Activated CD4-positive, CD25-positive, alpha-beta regulatory T cell (primary cell): ENCODE measurements around the gene KLHL17.

ENCODE experiments used
- DNase-seq, 4 experiments: peaks; one replicate each; lab custom pipeline; 2025; lab: John Stamatoyannopoulos, UW

KLHL17 gene

DNA sequence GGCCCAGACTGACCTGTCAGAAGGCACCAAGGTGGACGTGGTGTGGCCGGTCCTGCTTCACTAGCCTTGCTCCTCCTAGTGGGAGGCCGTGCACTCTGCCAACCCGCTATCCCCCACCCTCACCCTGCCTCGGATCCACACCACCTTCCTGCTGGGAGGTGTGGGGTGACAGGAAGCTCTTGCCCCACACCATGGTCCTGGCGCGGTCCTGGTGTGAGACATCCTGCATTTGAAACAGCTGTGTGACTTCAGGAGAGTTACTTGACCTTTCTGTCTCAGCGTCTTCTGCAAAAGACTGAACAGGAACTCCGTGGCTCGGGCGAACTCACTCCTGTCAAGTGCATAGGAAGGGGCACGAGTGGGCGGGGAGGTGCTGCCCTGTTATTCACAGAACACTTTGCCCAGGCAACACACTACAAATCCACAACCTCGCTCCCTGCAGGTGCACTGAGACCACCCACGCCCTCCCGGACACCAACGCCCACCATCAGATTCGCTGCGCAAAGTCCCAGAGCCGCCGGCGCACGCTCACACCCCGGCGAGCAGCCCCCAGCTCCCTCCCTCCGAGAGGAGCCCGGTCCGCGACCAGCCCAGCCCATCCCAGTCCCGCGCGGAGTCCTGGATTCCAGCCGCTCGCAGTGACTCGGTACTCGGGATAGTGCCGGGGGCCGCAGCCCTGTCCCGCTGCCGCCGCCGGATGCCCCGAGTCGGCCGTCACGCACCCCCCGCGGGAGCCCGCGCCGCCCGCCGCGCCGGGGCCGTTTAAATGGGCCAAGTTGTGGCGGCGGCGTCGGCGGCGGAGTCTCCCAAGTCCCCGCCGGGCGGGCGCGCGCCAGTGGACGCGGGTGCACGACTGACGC is 37.0 kb upstream of the KLHL17 start, which contains the start of gene SAMD11:
SAMD11 (plus strand) TSS at position 793 of the 860 bp plus-strand sequence. CDS start 509 bp downstream, outside the sequence.
- peak in 3 of 4 experiments; percentile 33 to 44 (median 41) for DNase-seq

DNA sequence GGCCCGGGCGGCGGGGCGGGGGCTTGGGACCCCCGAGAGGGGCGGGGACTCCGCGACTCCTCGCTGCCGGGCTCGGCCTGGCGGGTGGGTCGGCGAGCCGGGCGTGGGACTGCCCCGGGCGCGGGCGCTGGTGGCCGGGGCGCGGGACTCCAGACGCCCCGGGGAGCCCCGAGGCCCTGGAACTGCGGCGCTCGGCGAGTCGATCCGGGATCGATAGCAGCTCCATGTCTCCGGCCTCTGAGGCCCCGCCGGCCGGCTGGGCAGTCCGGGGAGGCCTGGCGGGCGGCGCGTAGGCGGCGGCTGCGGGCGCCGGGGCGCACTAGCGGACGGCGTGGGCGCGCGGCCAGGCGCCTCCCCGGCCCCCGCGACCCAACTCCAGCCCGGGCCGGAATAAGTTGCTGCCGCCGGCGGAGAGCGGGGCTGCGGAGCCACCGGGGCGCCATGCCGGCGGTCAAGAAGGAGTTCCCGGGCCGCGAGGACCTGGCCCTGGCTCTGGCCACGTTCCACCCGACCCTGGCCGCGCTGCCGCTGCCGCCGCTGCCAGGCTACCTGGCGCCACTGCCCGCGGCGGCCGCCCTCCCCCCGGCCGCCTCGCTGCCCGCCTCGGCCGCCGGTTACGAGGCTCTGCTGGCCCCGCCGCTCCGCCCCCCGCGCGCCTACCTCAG is 36.3 kb upstream of the KLHL17 start:
- DNase-seq: no peak

DNA sequence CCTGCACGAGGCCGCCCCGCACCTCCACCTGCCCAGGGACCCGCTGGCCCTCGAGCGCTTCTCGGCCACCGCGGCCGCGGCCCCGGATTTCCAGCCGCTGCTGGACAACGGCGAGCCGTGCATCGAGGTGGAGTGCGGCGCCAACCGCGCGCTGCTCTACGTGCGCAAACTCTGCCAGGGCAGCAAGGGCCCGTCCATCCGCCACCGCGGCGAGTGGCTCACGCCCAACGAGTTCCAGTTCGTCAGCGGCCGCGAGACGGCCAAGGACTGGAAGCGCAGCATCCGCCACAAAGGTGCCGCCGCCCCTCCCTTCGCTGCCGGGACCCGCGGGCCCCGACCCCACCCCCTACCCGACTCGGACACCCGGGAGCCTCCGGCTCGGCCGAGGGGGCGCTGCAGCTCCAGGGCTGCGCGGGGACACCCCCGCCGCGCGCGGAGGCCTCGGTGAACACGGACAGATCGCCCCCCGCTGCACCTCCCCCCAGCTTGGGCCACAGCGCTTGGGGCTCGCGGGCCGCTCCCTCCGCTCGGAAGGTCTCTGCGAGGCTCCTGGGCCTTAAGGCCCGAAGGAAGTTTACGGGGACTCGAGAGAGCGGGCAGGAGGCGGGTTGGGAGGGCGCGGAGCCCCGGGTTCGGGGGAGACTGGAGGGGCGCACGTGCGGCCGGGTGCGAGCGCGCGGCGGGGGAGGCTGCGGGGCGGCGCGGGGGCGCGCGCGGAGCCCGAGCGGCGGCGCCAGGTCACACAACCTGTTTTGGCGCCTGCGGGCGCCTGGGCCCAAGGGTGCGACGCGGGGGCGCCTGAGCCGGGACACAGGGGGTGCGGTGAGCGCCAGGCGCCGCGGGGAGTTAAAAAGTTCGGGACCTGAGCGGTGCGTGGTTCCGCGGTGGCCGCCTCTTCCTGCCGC is 35.5 kb upstream of the KLHL17 start:
- DNase-seq: no peak

DNA sequence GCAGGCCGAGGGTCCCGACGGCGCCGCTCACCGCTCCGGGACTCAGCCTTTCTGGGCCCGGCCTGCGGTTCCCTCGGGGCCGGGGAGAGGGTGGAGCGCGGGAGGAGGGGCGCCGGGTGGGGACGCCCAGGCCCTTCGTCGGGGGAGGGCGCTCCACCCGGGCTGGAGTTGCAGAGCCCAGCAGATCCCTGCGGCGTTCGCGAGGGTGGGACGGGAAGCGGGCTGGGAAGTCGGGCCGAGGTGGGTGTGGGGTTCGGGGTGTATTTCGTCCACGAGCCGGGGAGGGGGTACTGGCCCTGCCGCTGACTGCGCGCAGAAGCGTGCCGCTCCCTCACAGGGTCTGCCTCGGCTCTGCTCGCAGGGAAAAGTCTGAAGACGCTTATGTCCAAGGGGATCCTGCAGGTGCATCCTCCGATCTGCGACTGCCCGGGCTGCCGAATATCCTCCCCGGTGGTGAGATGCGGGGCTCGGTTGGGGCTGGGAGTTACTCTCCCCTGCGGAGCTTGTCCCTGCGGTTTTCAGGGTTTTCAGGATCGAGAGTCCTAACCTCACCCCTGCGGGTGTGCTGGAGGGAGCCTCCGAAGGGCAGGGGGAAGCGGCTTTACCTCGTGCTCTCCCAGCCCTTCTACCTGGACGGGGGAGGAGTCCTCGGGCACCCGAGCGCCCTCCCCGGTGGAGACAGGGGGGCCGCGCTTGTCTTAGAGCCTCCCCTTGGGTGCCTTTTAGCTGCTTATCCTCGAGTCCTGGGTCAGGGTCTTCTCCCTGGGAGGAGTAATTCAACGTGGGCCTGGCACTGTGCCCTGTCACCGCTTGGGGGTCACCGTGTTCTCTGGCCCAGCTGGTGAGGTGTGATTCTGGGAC is 34.6 kb upstream of the KLHL17 start:
- no peak for DNase-seq

DNA sequence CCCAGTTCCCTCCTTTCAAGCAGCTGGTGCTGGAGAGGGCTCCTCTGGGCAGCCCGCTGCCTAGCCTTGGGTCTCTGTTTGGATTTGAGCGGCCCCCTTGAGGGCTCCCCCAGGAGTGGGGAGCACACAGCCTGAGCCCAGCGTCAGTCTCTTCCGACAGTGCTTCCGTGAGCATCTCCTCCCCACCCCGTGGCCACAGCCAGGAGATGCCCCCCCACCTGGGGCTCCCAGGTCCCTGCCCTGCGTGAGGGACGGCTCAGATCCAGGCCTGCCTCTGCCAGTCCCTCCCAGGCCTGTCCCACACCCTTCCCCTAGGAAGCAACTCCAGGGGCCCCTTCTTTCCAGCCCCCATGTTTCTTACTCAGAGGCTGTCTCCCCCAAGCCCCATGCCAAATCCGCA is 33.1 kb upstream of the KLHL17 start:
- no peak for DNase-seq

DNA sequence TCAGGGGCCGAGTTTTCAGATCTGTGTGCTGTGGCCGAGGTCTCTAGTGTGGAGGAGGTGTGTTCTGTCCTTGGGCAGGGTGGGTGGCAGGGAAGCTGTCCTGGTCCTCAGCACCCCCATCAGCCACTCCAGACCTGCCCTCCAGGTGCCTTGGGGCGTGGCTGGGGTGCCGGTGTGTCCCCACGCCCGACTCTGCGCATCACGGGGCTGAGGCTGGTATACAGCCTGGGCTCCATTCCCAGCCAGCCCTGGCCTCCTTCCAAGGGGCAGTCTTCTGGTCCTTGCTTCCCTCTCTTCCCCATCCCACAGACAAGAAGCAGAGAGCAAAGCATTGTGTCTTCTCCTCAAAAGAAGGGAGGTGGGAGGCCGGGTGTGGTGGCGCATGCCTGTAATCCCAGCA is 32.6 kb upstream of the KLHL17 start:
- DNase-seq: no peak

DNA sequence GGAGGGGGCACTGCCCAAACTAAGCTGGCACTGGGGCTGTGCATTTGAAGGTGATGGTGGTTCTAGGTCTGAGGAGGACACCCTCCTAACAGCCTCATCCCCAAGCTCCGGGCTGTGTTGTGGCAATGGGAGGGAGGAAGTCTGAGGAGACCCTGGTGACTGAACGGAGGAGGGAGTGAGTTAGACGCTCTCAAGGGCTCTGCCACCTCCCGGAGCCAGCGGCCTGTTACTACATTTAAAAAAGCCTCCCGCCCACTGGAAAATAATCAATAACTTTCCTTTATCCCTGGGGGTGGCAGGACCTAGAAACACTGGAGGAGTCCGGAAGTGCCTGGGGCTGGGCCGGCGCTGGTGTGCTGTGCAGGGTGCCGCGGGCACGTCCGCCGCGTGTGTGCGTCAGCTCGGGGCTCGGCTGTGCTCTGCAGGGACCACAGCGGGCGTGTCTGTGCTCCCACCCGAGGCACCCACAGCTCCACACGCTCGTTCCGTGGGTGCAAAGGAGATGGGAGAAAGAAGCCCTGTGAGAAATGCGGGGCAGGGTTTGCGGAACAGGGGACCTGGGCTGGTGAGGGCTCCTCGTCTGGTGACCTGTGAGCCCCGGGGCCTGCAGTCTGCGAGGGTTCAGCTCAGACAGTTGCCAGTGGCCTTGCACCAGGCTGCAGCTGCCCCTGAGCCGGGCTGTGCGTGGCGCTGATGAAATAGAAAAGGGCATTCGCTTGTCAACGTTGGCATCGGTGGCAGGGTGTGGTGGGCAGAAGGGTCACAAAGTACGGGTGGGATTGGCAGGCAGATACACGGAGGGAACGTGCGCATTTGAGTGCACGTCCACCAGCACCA is 31.3 kb upstream of the KLHL17 start:
- DNase-seq: no peak

DNA sequence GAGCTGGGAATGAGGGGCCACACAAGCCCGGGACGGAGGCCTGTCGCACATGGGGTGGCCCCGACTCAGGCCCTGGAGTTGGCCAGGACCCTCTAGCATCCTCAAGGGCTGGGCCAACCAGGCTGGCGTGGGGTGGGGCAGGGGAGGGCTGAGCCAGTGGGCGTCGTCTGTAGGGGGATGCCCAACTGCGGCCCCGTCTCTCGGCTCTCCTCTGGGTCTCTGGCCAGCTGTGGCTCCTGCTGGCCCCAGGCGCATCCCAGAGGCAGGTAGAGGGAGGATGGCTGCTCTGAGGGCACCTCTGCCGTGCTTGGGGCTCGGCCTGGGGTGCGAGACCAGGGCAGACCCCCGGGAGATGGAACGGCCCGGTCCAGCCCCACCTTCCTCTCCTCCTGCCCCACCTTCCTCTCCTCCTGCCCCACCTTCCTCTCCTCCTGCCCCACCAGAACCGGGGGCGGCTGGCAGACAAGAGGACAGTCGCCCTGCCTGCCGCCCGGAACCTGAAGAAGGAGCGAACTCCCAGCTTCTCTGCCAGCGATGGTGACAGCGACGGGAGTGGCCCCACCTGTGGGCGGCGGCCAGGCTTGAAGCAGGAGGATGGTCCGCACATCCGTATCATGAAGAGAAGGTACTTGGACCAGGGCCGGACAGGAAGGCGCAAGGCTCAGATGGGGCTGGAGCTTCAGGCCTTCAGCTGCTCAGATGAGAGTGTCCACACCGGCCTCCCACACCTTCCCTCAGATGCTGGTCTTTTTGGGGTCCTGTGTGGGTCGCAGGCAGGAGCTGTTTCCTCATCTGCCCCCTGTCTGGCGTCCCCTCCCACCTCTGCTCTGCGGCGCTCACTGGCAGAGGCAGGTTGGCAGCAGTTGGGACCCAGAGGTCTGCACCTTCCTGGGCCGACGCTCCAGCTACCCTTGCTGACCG is 30.4 kb upstream of the KLHL17 start:
- no peak for DNase-seq

DNA sequence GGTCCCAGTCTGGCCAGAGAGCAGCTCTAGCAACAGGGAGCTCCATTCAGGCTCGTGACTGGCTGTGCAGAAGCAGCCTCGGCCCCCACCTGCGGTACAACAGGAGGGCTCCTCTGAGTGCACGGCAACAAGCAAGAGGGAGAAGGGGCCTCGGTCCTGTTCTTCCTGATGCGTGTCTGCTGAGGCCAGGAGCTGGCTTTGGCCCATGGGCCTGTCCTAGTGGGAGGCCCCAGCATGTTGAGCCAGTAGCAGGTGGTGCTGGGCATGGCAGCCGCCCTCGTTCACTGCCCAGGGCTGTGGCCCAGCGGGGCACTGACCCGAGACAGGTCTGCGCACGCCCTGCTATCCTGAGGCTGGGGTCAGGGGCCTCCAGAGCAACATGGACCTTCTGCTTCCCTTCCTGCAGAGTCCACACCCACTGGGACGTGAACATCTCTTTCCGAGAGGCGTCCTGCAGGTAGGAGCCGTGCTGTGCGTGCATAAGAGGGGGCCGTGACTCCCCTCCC is 29.7 kb upstream of the KLHL17 start:
- DNase-seq: no peak

DNA sequence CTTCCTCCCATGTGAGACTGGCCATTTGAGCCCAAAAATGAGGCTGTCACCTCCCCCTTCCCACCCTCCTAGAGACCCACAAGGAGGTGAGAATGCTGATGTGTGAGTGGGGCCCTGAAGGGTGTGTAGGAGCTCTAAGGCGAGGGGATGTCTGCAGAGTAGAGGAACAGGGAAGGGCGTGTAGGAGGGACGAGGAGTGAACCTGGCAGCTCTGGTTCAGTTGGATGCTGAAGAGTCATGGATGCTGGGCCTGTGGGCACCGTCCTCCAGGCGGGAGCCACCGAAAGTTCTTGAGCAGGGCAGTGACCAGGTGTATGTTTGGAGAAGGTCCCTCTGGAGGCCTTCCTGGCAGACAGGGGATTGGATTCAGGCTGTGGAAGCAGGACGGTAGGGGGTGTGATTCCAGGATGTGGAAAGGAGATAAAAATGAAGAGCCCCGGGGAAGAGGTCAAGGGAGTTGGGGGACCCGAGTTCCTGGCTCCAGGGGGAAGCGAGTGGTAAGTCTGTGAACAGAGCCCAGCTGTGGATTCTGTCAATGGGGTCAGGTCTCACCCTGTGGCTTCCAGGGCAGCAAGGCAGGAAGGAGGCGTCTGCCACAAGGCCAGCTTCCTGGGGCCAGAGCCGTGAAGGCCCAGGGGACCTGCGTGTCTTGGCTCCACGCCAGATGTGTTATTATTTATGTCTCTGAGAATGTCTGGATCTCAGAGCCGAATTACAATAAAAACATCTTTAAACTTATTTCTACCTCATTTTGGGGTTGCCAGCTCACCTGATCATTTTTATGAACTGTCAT is 28.8 kb upstream of the KLHL17 start:
- DNase-seq: no peak

DNA sequence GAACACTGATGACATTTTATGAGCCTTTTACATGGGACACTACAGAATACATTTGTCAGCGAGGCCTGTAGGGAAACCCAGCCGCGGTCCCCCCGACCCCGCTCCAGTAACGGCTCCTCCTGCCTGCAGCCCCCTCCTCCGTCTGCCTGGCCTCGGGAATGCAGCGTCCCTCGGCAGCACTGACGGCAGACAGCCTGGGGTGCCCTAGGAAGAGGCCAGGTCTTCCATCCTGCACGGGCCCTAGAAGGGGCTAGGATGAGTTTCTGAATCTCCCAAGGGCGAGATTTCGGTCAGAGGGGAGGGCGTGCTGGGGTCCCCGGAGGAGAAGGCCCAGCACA is 28.2 kb upstream of the KLHL17 start:
- DNase-seq: no peak

DNA sequence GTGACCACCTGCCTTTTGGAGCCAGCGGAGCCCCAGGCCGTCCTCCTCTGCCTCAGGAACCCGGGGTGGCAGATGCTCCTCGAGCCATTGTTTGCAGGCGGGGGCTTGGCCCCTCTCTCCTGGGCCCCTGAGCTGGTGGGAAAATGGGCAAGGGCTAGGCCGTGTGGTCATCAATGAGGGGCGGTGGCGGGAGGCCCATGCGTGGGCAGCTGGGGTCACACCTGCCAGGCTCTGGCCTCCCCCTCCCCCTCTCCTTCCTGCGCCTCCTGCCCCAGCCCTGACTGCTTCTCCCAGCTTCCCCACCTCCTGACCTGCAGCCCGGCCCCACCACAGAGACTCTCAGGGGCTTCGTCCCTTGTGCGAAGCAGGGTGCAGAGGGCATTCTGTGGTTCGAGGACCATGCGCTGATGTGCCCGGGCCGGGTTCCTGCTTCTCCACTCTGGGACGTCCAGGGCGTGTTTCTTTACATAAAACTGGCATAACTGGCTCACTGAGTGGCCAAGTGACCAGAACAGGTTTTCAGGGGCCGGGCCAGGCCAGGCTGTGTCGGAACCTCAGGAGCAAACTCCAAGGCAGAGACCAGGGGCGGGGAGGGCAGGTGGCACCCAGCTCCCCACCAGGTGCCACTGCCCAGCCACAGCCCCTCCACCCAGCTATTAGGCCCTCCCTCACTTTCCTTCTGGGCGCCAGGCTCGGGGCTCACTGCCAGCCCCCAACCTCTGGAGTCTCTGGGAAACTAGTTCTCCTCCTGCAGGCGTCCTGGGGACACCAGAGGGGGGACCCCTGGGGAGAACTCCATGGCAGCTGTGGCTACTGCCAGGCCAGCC is 27.4 kb upstream of the KLHL17 start:
- DNase-seq: no peak

DNA sequence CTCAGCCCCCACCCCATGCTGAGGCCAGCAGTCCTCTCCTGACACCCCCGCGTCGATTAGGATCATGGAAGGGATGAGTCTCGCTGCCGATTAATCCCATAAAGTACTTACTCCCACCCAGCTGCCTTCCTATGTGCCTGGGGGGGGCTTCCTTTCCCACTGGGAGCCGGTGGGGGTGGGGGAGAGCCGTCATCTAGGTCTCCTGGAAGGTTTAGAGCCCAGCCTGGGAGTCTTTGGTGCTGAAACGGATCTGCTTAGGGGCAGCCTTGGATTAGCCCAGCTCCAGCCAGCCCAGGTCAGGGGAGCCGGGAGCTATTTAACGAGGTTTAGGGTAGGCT is 26.8 kb upstream of the KLHL17 start:
- DNase-seq: no peak

DNA sequence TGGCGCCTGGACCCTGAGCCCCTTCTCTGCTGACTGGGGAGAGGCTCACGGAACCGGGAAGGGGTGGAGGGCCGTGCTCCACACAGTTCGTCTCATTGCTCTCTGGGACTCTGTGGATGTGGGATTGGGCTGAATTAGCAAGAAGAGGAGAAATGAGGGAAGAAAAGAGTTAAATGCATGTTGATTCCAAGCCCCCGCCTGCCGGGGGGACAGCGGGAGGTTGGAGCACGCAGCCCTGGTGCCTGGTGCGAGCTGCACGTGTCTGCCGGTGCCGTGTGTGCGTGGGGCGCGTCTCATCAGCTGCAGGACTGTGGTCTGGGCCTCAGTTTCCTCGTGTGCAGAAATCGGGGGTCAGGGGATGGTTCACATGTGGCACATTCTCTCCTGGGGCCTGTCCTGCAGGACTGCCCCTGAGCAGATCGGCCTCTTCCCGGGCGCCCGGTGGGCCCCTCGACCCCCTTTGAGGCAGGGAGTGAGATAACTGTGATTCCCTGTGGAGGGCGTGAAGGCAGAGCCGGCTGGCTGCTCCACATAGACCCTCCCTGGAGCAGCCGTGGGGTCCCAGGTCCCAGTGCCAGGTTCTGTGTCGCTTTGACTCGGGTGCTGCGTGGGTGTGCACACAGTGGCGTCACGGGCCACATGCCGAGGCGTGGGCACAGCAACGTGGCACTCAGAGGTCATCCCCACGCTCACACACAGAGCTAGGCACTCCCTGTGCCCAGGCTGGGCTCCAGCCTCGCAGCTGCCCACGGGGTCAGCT is 25.2 kb upstream of the KLHL17 start:
- DNase-seq: no peak

DNA sequence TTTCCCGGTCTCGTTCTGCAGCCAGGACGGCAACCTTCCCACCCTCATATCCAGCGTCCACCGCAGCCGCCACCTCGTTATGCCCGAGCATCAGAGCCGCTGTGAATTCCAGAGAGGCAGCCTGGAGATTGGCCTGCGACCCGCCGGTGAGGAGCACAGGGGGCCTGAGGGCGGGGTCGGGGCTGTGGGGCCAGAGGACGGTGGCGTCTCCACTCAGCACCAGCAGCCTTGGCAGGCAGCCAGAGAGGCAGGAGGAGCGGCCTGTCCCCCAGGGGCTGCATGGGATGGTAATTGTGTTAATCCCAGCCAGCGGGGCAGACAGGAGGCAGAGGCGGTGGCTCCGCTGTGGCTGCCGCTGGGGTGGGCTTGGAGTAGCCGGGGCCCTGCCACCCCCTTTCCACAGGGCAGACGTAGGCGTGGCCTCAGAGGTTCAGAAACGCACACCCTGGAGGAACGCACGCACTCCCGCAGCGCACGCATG is 24.6 kb upstream of the KLHL17 start:
- DNase-seq: no peak

DNA sequence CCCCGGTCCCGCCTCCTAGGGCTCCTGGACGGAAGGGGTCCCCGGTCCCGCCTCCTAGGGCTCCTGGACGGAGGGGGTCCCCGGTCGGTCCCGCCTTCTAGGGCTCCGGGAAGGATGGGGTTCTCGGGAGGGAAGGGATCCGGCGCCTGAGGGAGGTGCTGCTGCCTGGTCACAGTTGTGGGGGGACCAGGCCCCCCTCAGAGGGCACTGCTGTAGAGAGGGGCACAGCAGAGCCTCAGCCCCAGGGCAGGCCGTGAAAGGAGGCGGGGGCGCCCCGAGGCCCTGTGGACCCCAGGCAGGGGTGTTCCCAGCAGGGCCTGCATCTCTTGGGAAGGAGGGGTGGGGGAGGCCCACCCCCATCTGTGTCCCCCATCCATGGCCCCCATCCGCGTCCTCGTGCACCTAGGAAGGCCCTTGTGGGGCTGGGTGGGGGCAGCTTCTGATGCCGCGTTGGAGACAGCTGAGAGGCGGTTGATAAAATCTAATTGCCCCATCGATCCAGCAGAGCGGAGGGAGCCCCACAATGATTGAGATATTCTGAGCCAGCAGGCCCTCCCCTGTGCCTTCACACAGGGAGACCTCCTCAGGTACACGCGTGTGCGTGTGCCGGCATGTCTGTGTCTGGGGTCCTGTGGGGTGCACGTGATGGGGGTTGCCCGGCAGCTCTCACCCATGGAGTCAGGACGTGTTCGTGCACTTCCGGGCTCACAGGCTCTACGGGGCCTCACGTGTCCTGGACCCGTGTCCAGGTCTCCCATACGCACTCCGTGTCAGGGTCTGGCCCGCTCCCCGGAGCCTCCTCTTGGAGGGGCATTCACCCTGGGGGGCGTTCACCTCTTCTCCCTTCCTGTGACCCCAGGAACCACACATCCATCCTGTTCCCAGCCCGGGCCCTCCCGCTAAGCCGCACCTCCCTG is 23.8 kb upstream of the KLHL17 start:
- no peak for DNase-seq
